RCC 7860 (cell line): ENCODE results near the gene ZNF280C.

Experiments
- DNase-seq: peaks from one replicate; pipeline ENCODE4 v3.0.0-alpha.2; 2015; ENCODE audit warnings: low spot score
- FAIRE-seq: peaks from 2 replicates; lab custom pipeline; 2012; peaks lifted over from hg19 to GRCh38; lab: Jason Lieb, UNC

Gene ZNF280C

DNA sequence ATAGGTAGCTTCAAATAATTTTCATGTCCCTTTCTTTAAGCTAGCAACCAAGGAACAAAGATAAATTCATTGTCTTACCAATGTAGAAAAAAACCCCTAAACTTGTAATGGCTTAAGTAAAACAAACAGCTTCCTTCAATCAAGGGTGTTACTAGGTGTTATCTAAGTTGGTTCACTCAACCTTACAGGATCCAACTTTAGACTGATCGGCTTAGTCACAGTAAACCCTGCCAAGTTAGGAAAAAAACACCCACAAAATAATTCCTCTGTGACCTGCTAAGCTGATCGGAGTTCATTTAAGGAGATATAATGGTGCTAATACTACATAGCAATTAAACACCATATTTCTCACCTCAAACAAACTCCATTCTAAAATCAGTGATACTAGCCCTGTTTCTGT lies 113.1 kb downstream of the ZNF280C start:
- DNase-seq (no peak), FAIRE-seq (no peak)
